Measurements from ENCODE around the gene ZNF275.

- TF ChIP-seq CTCF (conservative IDR thresholded peaks at IDR 0.05 in 1 of 2, IDR thresholded peaks at IDR 0.05 in 1 of 2; ENCODE audit: extremely low read depth in 1 of 2, insufficient read depth in 1 of 2, low read depth in 1 of 2, low read length in 2 of 2) (no peak), EZH2 (IDR thresholded peaks at IDR 0.05; ENCODE audit: borderline replicate concordance, low read length) (no peak)
Measured at GRCh38 chrX:153380691-153381090, 46.7 kb downstream of the ZNF275 start.
